Measurements from ENCODE around the gene PDIA5.

PDIA5 gene

GRCh38 chr3:123068601-123069381 is 2.0 kb downstream of the PDIA5 start:
- 42 to 47% methylated on average over 11 to 12 of the region's 12 CpGs for WGBS, 2 experiments
- Histone ChIP-seq H3K4me1 (ENCODE audit: control insufficient read depth, insufficient read depth, low read length) (peaks cover 8% of the 10 kb centered on the region), H3K36me3 (ENCODE audit: control insufficient read depth, insufficient read depth, low read length) (no peaks in the 10 kb centered on the region), H3K4me3 (ENCODE audit: insufficient read depth, low read depth, low read length) (no peak overlapping the region), H3K9me3 (ENCODE audit: control insufficient read depth, low read length) (no peaks in the 10 kb centered on the region), H3K27ac (ENCODE audit: insufficient read depth, low read depth, low read length, poor library complexity, severe bottlenecking) (no peak overlapping the region), H3K27me3 (ENCODE audit: control insufficient read depth, insufficient read depth, low read length, poor library complexity, severe bottlenecking) (peaks cover 30% of the 10 kb centered on the region)

DNA sequence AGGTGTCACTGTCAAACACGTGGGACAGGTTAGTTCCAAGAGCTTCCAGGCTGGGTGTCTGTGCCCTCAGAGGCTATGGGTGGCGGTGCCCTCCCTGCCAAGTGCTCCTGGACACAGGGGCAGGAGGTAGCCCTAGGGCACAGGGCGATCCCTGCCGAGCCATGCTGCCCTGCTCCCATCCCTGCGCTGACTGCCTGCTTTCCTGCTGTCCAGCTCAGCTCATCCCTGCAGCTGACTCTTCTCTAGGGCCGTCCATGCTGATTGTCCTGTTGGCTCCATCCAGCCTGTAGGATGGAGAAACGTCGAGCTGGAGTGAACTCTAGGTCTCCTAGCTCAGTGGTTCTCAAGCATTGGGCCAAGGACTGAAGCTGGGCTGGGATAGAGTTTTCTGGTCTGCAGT is 3.7 kb downstream of the PDIA5 start:
- Histone ChIP-seq H3K4me1 (ENCODE audit: control insufficient read depth, insufficient read depth, low read length) (peaks cover 13% of the 10 kb centered on the region), H3K27me3 (ENCODE audit: control insufficient read depth, insufficient read depth, low read length, poor library complexity, severe bottlenecking) (peaks cover 30% of the 10 kb centered on the region), H3K27ac (ENCODE audit: insufficient read depth, low read depth, low read length, poor library complexity, severe bottlenecking) (no peak overlapping the region), H3K9me3 (ENCODE audit: control insufficient read depth, low read length) (no peaks in the 10 kb centered on the region), H3K36me3 (ENCODE audit: control insufficient read depth, insufficient read depth, low read length) (no peaks in the 10 kb centered on the region), H3K4me3 (ENCODE audit: insufficient read depth, low read depth, low read length) (no peak overlapping the region)
- 75 to 78% methylated on average over 8 of the region's 8 CpGs for WGBS, 2 experiments

DNA sequence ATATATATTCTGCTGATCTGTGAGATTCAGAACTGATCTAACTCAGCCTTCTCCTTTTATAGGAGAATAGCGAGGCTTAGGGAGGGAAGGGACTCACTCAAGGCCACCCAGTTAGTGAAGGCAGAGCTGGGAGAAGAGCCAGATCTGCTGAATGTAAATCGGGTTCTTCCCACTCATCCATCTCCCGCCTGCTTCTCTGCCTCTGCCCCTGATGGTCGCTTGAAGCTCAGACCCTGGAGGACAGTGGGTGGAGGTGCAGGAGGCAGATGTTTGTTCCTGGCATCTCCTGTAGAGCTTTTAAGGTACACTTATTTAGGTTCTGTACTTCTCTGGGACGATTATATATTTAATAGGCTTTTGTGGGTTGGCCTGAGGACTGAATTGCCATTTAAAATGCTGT is 4.3 kb downstream of the PDIA5 start:
- H3K27me3 ChIP-seq (ENCODE audit: control insufficient read depth, insufficient read depth, low read length, poor library complexity, severe bottlenecking) = peaks cover 28% of the 10 kb centered on the region
- no peaks in the 10 kb centered on the region for H3K36me3 ChIP-seq (ENCODE audit: control insufficient read depth, insufficient read depth, low read length)
- H3K27ac ChIP-seq (ENCODE audit: insufficient read depth, low read depth, low read length, poor library complexity, severe bottlenecking) = no peak overlapping the region
- H3K4me3 ChIP-seq (ENCODE audit: insufficient read depth, low read depth, low read length) = no peak overlapping the region
- 52 to 55% methylated on average over 5 of the region's 5 CpGs for WGBS, 2 experiments
- peaks cover 15% of the 10 kb centered on the region for H3K4me1 ChIP-seq (ENCODE audit: control insufficient read depth, insufficient read depth, low read length)
- H3K9me3 ChIP-seq (ENCODE audit: control insufficient read depth, low read length) = no peaks in the 10 kb centered on the region

GRCh38 chr3:123071581-123071980 is 4.8 kb downstream of the PDIA5 start:
- Histone ChIP-seq H3K27ac (ENCODE audit: insufficient read depth, low read depth, low read length, poor library complexity, severe bottlenecking) (no peak overlapping the region), H3K4me1 (ENCODE audit: control insufficient read depth, insufficient read depth, low read length) (peaks cover 15% of the 10 kb centered on the region), H3K9me3 (ENCODE audit: control insufficient read depth, low read length) (no peaks in the 10 kb centered on the region), H3K27me3 (ENCODE audit: control insufficient read depth, insufficient read depth, low read length, poor library complexity, severe bottlenecking) (peaks cover 24% of the 10 kb centered on the region), H3K4me3 (ENCODE audit: insufficient read depth, low read depth, low read length) (no peak overlapping the region), H3K36me3 (ENCODE audit: control insufficient read depth, insufficient read depth, low read length) (no peaks in the 10 kb centered on the region)
- WGBS, 2 experiments = 91 to 94% methylated on average over 7 of the region's 7 CpGs

GRCh38 chr3:123072152-123072551 is 5.3 kb downstream of the PDIA5 start:
- WGBS, 2 experiments = 89 to 90% methylated on average over 5 of the region's 5 CpGs
- H3K4me3 ChIP-seq (ENCODE audit: insufficient read depth, low read depth, low read length) = no peak overlapping the region
- H3K27ac ChIP-seq (ENCODE audit: insufficient read depth, low read depth, low read length, poor library complexity, severe bottlenecking) = no peak overlapping the region
- peaks cover 20% of the 10 kb centered on the region for H3K27me3 ChIP-seq (ENCODE audit: control insufficient read depth, insufficient read depth, low read length, poor library complexity, severe bottlenecking)
- H3K36me3 ChIP-seq (ENCODE audit: control insufficient read depth, insufficient read depth, low read length) = no peaks in the 10 kb centered on the region
- H3K4me1 ChIP-seq (ENCODE audit: control insufficient read depth, insufficient read depth, low read length) = peaks cover 15% of the 10 kb centered on the region
- no peaks in the 10 kb centered on the region for H3K9me3 ChIP-seq (ENCODE audit: control insufficient read depth, low read length)

DNA sequence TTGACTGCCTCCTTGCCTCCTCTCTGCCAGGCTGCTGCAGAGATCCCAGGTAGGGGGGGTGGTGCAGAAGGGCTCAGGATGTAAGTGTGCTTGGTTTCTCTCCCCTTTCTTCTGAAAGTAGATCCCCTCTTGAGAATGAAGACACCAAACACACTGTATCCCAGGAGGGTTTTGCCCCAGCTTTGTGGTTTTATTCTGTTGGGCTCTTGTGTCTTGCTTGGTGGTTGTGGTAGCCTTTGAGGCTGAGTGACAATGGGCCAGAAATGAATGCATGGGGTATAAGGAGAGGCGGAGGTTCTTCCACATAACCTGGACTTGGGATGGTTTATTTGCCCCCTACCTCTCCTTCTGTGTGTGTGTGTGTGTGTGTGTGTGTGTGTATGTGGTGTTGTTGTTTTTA is 5.7 kb downstream of the PDIA5 start:
- peaks cover 13% of the 10 kb centered on the region for H3K4me1 ChIP-seq (ENCODE audit: control insufficient read depth, insufficient read depth, low read length)

GRCh38 chr3:123075359-123075758 is 8.5 kb downstream of the PDIA5 start:
- H3K36me3 ChIP-seq (ENCODE audit: control insufficient read depth, insufficient read depth, low read length) = no peaks in the 10 kb centered on the region
- WGBS, 2 experiments = 41 to 46% methylated on average over 1 of the region's 1 CpG
- H3K9me3 ChIP-seq (ENCODE audit: control insufficient read depth, low read length) = no peaks in the 10 kb centered on the region
- peaks cover 6% of the 10 kb centered on the region for H3K4me1 ChIP-seq (ENCODE audit: control insufficient read depth, insufficient read depth, low read length)
- H3K27me3 ChIP-seq (ENCODE audit: control insufficient read depth, insufficient read depth, low read length, poor library complexity, severe bottlenecking) = no peaks in the 10 kb centered on the region
- no peak overlapping the region for H3K27ac ChIP-seq (ENCODE audit: insufficient read depth, low read depth, low read length, poor library complexity, severe bottlenecking)
- H3K4me3 ChIP-seq (ENCODE audit: insufficient read depth, low read depth, low read length) = no peak overlapping the region

More for the DNA sequence above, 5.7 kb downstream of the PDIA5 start:
- WGBS, 2 experiments = 94 to 100% methylated on average over 1 of the region's 1 CpG
- Histone ChIP-seq H3K9me3 (ENCODE audit: control insufficient read depth, low read length) (no peaks in the 10 kb centered on the region), H3K4me3 (ENCODE audit: insufficient read depth, low read depth, low read length) (no peak overlapping the region), H3K27ac (ENCODE audit: insufficient read depth, low read depth, low read length, poor library complexity, severe bottlenecking) (no peak overlapping the region), H3K36me3 (ENCODE audit: control insufficient read depth, insufficient read depth, low read length) (no peaks in the 10 kb centered on the region), H3K27me3 (ENCODE audit: control insufficient read depth, insufficient read depth, low read length, poor library complexity, severe bottlenecking) (peaks cover 16% of the 10 kb centered on the region)

- 93 to 94% methylated on average over 4 of the region's 4 CpGs for WGBS, 2 experiments
- Histone ChIP-seq H3K9me3 (ENCODE audit: control insufficient read depth, low read length) (no peaks in the 10 kb centered on the region), H3K4me1 (ENCODE audit: control insufficient read depth, insufficient read depth, low read length) (peaks cover 6% of the 10 kb centered on the region), H3K4me3 (ENCODE audit: insufficient read depth, low read depth, low read length) (no peak overlapping the region), H3K36me3 (ENCODE audit: control insufficient read depth, insufficient read depth, low read length) (no peaks in the 10 kb centered on the region), H3K27ac (ENCODE audit: insufficient read depth, low read depth, low read length, poor library complexity, severe bottlenecking) (no peak overlapping the region), H3K27me3 (ENCODE audit: control insufficient read depth, insufficient read depth, low read length, poor library complexity, severe bottlenecking) (no peaks in the 10 kb centered on the region)
These were observed 9.3 kb downstream of the PDIA5 start for GRCh38 chr3:123076112-123076495.

DNA sequence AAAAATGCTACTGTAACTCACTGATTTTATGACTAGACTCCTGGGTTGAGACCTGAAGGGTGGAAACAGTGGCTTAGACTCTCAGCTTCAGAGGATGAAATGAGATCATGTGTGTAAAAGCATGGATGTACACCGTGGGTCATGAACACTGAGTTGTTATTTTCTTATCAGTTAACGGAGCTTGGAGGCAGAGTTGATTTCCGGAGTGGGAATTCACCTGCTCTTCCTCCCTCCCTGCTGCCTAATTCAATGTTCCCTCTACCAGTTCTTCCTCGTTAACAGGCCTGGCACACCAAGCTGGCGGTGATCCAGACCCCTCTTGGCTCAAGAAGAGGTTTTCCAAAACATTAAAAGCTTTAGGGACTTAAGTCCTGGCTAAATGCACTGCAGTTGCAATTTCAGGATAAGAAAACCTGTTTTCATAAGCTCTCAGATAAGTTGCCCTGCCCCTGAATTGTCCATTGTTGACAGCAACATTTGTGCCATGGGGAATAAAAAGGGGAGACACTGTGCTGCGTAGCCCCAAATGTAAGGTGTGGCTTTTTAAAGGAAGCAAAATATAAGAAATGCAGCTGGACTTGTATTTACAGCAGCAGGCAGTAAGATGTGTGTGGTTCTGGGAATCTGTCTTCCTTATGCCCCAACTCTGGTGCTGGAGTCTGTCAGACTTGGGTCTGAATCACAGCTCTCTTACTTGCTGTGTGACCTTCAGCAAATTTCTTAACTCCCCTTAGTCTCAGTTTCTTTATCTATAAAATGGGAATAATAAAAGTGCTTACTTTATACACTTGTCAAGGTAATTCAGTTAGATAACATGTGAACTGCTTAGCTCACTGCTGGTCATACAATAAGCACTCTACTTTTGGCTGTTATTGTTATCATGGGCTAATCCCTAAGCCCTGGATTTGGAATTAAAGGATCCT is 9.9 kb downstream of the PDIA5 start:
- H3K27me3 ChIP-seq (ENCODE audit: control insufficient read depth, insufficient read depth, low read length, poor library complexity, severe bottlenecking) = no peaks in the 10 kb centered on the region
- no peaks in the 10 kb centered on the region for H3K9me3 ChIP-seq (ENCODE audit: control insufficient read depth, low read length)
- H3K4me3 ChIP-seq (ENCODE audit: insufficient read depth, low read depth, low read length) = no peak overlapping the region
- no peaks in the 10 kb centered on the region for H3K36me3 ChIP-seq (ENCODE audit: control insufficient read depth, insufficient read depth, low read length)
- H3K4me1 ChIP-seq (ENCODE audit: control insufficient read depth, insufficient read depth, low read length) = peaks cover 6% of the 10 kb centered on the region
- 88 to 92% methylated on average over 6 of the region's 6 CpGs for WGBS, 2 experiments
- H3K27ac ChIP-seq (ENCODE audit: insufficient read depth, low read depth, low read length, poor library complexity, severe bottlenecking) = no peak overlapping the region

GRCh38 chr3:123078101-123078500 is 11.3 kb downstream of the PDIA5 start:
- no peak overlapping the region for H3K4me3 ChIP-seq (ENCODE audit: insufficient read depth, low read depth, low read length)
- no peaks in the 10 kb centered on the region for H3K27me3 ChIP-seq (ENCODE audit: control insufficient read depth, insufficient read depth, low read length, poor library complexity, severe bottlenecking)
- no peaks in the 10 kb centered on the region for H3K36me3 ChIP-seq (ENCODE audit: control insufficient read depth, insufficient read depth, low read length)
- peaks cover 13% of the 10 kb centered on the region for H3K4me1 ChIP-seq (ENCODE audit: control insufficient read depth, insufficient read depth, low read length)
- WGBS, 2 experiments = 97% methylated on average over 10 of the region's 10 CpGs
- no peaks in the 10 kb centered on the region for H3K9me3 ChIP-seq (ENCODE audit: control insufficient read depth, low read length)
- H3K27ac ChIP-seq (ENCODE audit: insufficient read depth, low read depth, low read length, poor library complexity, severe bottlenecking) = no peak overlapping the region
